GM12801 (cell line): ENCODE measurements around the gene KATNB1.

Experiments
- TF ChIP-seq, protein P1 (sequence below): IDR thresholded peaks from one replicate; pipeline ENCODE4 v1.5.1; 2011; ENCODE audit warnings: control low read depth; ENCODE audit not compliant: insufficient read length; ENCODE audit errors: extremely low read depth

Gene KATNB1

DNA sequence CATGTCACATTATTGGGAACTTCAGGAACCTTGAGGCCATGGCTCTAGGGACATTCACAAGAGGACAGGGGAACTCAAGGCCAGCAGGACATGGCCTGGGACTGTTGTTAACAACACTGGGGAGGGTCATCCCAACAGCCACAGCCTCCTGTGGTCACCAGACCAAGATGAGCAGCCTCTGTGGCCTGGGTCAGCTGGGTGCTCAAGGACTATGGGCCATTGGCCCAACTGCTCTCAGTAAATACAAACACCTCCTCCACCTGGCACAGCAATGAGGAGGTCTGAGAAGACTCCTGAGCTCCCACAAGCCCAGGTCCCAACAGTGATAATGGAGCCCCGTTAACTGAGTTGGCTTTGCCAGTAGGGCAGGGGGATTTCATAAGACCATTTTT, 45.8 kb downstream of the KATNB1 start:
- TF ChIP-seq, protein P1, sequence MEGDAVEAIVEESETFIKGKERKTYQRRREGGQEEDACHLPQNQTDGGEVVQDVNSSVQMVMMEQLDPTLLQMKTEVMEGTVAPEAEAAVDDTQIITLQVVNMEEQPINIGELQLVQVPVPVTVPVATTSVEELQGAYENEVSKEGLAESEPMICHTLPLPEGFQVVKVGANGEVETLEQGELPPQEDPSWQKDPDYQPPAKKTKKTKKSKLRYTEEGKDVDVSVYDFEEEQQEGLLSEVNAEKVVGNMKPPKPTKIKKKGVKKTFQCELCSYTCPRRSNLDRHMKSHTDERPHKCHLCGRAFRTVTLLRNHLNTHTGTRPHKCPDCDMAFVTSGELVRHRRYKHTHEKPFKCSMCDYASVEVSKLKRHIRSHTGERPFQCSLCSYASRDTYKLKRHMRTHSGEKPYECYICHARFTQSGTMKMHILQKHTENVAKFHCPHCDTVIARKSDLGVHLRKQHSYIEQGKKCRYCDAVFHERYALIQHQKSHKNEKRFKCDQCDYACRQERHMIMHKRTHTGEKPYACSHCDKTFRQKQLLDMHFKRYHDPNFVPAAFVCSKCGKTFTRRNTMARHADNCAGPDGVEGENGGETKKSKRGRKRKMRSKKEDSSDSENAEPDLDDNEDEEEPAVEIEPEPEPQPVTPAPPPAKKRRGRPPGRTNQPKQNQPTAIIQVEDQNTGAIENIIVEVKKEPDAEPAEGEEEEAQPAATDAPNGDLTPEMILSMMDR: no peak

DNA sequence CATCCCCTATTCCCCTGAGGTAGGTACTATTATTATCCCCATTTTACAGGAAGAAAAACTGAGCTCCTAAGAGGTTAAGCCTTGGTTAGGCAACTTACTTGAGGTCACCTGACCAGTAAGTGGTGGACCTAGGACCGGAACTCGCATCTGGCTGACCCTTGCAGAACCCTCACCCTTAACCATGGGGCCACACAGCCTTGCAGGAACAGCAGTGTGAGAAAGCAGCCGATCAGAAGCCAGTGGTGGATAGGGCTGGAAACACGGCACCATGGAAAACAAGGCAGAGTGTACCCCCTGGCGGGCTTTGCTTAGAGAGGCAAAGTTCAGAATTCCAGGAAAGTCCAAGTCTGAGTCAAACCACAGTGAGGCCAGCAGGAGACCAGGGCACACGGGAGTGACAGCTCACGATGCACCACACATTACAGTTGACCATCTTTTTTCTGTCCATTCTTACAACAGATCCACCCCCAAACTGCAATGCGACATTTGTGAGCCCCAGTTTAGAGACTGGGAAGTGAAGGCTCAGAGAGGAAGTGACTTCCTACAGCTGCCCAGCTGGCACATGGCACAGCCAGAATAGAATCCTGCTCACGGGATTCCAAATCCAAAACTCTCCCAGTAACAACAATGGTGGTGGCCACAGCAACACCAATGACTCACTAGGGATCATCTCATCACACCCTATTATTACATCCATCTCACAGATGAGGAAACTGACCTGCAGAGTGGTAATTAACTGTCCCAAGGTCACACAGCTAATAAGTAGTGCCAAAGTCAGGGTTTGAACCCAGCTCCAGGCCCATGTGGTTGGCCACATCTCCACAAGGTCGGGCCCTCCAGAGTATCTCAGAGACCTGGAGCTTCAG, 46.4 kb downstream of the KATNB1 start:
- TF ChIP-seq, protein P1: no peak

DNA sequence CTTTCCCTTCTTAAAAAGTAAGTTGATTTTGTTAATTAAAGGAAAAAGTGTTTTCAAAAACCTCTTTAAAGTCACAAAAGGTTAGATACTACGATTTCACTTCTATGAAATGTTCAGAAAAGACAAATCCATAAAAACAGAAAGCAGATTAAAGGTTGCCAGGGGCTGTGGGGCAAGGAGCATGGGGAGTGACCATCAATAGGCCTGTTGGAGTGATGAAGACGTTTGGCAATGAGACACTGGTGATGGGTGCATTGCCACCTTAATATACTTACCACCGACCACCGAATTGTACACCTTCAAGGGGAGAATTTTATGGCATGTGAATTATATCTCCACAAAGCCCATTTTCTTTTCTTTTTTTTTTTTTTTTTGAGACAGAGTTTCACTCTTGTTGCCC, 47.5 kb downstream of the KATNB1 start:
- TF ChIP-seq, protein P1: no peak

DNA sequence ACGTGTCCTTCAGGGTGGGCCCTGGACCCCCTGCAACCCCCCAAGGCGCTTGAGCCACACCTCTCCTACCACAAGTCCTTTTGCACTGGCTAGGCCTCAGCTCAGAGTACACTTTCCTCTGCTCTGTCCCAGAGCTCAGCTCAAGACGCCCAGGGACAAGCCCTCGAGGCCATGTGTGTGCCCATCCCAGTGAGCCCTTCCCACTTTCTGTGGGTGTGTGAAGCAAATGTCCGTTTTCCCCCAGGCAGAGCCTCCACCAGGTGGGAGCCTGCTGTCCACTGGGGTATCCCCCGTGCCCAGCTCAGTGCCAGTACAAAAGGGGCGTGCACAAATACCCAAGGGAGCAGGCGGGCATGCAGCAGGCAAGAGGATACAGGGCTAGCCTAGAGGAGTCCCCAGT, 48.3 kb downstream of the KATNB1 start:
- TF ChIP-seq, protein P1: no peak

DNA sequence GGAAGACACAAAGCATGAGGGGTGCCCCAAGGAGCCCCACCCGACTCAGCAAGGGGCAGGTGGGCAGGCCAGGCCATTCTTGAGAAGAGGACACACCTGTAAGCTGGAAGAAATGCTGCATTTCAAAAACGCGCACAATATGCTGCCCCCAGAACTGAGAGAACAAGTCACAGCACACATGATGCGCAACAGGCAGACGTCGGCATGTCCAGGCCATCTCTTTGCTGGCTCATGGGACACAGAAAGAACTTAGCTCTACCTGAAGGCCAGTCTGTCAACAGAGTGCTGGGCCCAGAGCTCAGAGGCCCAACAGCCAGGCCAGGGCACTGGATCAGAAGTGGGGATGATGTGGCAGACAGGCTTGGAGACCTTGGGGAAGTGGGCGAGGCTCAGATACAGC, 48.8 kb downstream of the KATNB1 start:
- TF ChIP-seq, protein P1: no peak

DNA sequence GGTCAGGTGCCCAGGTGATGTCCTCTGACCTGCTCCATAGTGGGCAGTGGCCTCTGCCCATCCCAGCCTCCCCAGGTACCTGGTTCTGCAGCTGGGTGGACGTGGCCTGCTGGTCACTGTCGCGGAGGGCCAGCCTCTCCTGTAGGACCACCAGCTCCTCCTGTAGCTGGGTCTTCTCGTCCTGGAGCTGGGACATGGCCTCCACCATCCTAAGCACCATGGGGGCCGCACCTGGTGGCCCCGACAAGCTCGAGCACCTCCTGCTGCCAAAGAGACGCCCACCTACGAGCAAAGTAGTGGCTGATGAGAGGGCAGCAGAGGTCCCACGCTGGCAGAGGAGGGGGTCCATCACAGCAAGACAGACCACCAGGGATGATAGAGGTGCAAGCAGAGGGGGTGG, 49.8 kb downstream of the KATNB1 start:
- TF ChIP-seq, protein P1: no peak

DNA sequence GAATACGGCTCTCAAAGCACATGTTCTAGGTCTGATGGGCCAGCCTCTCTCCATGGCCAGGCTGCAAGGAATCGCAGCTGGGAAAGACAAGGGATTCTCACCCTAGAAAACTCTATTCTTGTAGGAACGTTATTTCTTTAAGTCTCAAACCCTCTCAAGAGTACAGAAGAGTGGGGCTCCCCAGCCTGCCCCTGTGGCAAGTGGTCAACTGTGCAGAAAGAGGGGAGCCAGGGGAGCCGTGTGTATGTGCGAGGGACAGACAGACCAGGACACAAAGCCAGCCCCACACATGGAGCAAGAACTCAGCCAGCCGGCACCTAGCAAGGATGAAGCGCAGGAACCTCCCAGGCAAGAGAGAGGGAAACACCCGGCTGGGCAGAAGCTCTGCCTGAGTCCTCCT, 50.4 kb downstream of the KATNB1 start:
- TF ChIP-seq, protein P1: no peak
